Astrocyte of the spinal cord (primary cell): ENCODE measurements around the gene IL17RB.
A peak's percentile ranks its signal among the peaks of the same experiment; 100 is the strongest.

Source experiments
- DNase-seq: peaks from one replicate; pipeline ENCODE4 v3.0.0; 2011; ENCODE audit warnings: low read depth, low spot score
- H3K4me3 ChIP-seq: 2 replicates; pipeline ENCODE4 v1.5.1; 2011; ENCODE audit warnings: low read depth, mild to moderate bottlenecking, low read length, moderate library complexity
- in situ Hi-C: cut with HindIII; loops from 2 replicates; pipeline ENCODE4 v1.10.0; 2017; ENCODE audit warnings: low sequenced_read_pairs
- TF ChIP-seq, protein P1 (sequence below): IDR thresholded peaks from 2 replicates; pipeline ENCODE4 v1.5.1; 2012; ENCODE audit warnings: low read depth, mild to moderate bottlenecking, low read length, inconsistent platforms

Gene IL17RB, protein sequence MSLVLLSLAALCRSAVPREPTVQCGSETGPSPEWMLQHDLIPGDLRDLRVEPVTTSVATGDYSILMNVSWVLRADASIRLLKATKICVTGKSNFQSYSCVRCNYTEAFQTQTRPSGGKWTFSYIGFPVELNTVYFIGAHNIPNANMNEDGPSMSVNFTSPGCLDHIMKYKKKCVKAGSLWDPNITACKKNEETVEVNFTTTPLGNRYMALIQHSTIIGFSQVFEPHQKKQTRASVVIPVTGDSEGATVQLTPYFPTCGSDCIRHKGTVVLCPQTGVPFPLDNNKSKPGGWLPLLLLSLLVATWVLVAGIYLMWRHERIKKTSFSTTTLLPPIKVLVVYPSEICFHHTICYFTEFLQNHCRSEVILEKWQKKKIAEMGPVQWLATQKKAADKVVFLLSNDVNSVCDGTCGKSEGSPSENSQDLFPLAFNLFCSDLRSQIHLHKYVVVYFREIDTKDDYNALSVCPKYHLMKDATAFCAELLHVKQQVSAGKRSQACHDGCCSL

DNA sequence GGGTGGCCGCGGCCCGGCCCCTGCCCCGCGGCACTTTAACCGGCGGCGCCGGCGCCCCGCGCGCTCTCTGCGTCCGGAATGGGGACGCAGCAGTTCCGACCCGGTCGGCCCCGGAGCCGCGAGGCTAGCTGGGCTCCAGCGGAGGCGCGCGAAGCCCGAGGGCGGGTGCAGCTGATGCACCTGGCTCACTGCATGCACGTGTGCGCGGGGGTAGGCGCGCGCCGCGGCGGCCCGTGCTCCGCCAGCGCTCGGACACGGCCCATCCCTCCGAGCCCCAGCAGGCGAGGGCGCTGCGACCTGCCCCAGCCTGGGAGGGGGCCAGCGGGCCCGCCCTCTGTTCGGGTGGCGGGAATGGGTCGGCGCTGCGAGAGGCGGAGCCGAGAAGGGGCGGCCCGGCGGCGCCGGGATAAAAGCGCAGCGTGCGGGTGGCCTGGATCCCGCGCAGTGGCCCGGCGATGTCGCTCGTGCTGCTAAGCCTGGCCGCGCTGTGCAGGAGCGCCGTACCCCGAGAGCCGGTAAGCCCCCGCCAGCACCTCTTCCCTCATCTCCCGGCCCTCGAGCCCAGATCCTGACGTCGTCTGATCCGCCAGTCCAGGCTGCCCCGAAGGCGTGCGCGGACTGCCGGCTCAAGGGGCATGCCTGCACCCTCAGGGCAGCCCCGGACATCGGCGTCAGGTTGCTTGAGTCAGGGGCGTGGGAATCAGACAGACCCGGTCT is at the start of gene IL17RB, which contains the start of gene CHDH:
TSS of gene IL17RB (plus strand) at position 435 of the 717 bp plus-strand sequence. CDS start at position 456, 21 bp downstream.
TSS of gene CHDH (minus strand) at position 286 of the 717 bp plus-strand sequence. CDS start 22,411 bp downstream, outside the sequence.
- TF ChIP-seq, protein P1, sequence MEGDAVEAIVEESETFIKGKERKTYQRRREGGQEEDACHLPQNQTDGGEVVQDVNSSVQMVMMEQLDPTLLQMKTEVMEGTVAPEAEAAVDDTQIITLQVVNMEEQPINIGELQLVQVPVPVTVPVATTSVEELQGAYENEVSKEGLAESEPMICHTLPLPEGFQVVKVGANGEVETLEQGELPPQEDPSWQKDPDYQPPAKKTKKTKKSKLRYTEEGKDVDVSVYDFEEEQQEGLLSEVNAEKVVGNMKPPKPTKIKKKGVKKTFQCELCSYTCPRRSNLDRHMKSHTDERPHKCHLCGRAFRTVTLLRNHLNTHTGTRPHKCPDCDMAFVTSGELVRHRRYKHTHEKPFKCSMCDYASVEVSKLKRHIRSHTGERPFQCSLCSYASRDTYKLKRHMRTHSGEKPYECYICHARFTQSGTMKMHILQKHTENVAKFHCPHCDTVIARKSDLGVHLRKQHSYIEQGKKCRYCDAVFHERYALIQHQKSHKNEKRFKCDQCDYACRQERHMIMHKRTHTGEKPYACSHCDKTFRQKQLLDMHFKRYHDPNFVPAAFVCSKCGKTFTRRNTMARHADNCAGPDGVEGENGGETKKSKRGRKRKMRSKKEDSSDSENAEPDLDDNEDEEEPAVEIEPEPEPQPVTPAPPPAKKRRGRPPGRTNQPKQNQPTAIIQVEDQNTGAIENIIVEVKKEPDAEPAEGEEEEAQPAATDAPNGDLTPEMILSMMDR, result no peak
- in situ Hi-C loops, result no loop called here
- peak within 1 kb of the TSS; percentile 46 for H3K4me3 ChIP-seq
- DNase-seq, result no peak

DNA sequence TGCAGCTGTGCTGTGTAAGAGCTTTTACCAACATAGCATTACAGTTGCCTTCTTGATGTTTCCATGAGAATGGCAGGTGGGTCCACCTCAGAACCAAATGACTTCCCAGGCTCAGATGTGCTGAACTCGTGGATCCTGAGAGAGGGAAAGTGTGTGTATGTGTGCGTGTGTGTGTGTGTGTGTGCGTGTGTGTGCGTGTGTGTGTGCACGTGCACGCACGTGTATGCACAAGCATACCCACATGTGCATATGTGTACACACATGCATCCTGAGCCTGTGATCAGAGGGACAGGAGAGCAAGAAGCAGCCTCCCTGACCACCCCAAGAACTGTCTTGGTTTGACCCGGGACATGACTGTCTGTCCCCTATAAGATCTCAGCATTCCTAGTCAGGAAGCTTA is 48.2 kb upstream of the IL17RB start:
- TF ChIP-seq, protein P1, result no peak
- no peak overlapping the region for H3K4me3 ChIP-seq
- no peak for DNase-seq
- in situ Hi-C loops, result no loop called here

DNA sequence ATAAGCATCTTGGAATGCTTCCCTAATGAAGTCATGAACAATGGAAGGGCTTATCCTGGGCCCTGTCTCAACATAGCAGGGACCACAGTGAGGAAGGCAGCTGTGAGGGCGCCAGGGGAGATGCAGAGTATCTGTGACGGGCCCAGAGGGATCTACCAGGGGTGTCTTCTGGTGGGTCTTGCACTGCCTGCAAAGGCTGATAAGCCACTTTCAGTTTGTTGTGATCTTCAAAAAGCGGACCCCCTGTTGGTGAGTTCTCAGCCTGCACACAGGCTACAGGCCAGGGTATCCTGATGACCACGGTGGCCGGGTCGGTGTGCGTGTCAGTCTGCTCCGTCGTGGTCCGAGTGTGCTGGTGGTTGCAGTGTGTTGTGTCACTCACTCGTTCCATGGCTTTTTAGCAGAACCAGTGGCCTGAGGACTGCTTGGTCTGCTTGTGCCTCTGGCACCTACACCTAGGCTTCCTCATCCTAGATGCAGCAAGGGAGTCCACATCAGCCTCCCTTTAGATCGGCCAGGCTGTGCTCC is 47.0 kb upstream of the IL17RB start:
- in situ Hi-C loops, result no loop called here
- no peak for DNase-seq
- H3K4me3 ChIP-seq, result no peak overlapping the region
- TF ChIP-seq, protein P1, result no peak

DNA sequence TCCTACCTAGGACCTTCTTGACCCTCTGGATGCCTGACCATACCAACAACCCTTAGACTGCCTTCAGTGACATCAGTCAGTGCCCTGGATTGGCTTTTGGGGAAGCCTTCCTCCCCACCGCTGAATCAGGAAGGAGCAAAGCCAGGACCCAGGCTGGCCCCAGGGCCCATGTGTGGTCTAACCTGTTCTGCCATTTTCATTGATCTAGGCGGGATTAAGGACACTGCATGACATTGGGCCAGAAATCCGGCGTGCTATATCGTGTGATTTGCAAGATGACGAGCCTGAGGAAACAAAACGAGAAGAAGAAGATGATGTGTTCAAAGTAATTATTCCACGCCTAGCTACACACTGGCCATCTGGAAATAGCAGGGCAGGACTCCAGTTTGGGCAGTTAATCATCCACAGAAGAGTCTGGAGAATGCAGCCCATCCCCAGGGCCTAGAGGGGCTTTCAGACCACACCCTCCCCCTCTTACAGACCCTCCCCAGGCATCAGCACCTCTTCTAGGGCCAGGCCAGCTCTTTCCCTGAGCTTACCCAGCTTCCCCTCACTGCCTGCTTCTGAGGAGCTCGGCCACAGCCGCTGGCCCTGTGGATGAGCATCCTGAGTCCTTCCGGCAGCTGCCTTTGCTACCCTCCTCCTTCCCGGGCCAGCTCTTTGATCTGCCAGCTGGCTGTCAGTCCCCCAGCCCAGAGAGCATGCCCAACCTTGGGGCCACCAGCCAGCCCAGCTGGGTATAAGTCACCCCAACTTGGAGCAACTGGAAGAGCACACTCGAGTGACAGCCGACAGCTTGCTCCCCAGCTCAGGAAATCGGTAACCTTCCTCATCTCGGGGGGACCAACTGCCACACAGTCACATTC is 46.1 kb upstream of the IL17RB start:
- no peak for DNase-seq
- in situ Hi-C loops, result no loop called here

DNA sequence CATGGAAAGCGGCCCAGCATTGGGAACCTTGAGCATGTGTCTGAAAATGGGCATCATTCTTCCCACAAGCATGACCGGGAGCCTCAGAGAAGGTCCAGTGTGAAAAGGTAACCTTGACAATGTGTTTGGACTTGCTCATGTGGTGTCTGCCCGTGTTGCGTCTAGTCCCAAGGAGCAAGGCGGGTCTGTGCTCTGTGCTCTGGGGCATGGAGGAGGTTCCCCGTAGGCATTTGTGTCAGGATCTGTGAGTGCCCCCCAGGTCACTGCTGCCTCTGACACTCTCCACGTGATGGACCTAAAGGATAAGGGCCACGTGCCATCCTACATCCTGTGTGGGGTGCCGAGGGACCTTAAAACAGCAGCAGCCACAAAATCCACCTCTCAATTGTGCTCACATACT is 45.0 kb upstream of the IL17RB start:
- DNase-seq, result no peak
- in situ Hi-C loops, result no loop called here
- H3K4me3 ChIP-seq, result no peak overlapping the region
- TF ChIP-seq, protein P1, result no peak

More for the DNA sequence above, 46.1 kb upstream of the IL17RB start:
- no peak overlapping the region for H3K4me3 ChIP-seq
- TF ChIP-seq, protein P1, result no peak
